Activated CD4-positive, alpha-beta T cell treated with anti-CD3 and anti-CD28 coated beads, Interleukin-10, Interleukin-2, amounts not matched to agents 100 ng/mL and 50 ng/mL, durations not matched to agents 16 hours and 8 hours (primary cell): ENCODE results near the gene UGT1A8.
A peak's percentile ranks its signal among the peaks of the same experiment; 100 is the strongest.

Source experiments
- DNase-seq: peaks from one replicate; pipeline ENCODE4 v3.0.0-alpha.2; 2020

The UGT1A8 gene

DNA sequence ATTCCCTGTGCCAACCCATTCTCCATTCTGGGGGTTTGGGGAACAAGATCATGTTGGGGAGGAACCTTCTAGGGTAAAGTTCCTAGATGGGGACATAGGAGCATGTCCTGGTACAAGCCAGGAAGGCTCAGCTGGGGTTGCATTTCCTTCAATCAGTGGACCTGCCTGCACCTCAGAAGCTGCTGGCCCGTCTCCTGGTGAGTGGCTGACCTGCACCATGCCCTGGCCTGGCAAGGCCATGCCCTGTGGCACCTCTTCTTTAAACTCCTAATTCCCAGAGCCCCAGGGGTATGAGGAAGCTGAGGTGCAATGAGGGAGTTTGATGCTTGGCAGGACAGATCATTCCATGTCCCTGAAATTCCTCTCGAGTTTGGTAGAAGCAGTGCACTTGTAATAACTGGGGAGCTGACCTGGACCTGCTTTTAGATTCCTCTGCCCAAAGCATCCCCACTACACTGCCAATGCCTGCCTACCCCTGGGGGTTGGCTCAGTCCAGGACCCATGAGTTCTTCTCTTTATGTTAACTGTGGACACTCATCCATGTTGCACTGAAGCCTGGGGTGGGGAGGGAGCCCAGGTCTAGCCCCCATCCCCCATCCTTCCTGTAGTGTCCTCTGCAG lies 186.0 kb downstream of the UGT1A8 start:
- no peak for DNase-seq

DNA sequence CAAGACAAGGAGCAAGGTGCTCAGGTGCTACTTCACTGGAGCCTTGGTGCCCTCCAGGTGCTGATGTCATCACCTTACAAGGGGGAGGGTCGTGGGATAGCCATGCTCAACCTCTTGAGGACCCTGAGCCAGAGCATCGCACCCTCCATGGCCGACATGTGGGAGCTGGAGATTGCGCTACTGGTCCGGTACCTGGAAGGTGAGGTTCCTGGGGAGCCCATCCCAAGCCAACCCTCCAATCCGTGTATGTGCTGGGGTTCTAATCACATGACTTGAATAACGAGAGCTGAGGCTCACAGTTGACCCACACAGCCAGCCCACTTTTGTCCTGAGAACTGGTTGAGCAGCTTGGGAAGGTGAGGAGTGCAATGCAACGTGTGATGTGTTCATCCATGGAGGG lies 186.6 kb downstream of the UGT1A8 start:
- no peak for DNase-seq

- no peak for DNase-seq
Observed at GRCh38 chr2:233807215-233807865, 189.9 kb downstream of the UGT1A8 start.

DNA sequence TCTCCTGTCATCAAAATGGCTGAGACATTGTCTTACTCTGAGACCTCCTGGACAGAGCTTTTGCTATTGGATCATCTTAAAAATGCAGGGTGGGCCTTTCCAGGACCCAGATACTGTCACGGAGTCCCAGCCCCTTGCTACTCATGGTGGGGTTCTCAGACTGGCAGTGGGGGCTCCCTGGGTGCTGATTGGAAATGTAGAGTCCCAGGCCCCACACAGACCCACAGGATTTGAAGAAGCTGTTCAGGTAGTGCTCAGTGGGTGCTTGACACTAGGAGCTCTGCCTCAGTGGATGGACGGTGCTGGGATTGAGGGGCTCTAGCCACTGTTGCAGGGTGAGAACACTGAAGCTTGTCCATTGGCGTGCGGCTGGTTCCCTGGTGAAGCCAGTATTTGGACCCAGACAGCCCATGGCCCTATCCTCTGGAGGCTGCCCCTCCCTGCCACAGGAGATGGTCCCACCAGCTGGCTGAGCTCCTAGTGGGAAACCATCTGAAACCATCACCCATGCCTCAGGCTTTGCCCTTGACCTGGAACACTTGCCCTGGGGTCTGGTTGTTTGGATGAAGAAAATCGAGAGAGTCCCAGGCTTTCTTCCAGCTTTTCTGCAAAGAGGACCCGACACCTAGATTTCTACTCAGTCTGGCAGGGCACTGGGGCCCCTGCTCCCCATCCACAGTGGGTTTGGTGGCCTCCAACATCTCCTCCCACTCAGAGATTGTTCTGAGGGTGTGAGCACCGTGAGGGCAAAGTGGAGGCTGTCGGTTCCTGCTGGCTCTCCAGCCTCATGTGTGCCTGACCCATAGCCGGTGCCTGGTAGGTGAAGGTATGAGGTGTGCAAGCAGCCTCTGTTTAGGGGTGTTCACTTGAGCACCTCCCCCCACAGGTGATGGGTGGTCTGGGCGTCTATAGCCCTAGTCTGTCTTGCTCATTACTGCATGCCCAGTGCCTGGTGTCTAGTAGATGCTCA lies 190.8 kb downstream of the UGT1A8 start:
- no peak for DNase-seq

- no peak for DNase-seq
Observed at GRCh38 chr2:233810385-233810784, 193.0 kb downstream of the UGT1A8 start.

DNA sequence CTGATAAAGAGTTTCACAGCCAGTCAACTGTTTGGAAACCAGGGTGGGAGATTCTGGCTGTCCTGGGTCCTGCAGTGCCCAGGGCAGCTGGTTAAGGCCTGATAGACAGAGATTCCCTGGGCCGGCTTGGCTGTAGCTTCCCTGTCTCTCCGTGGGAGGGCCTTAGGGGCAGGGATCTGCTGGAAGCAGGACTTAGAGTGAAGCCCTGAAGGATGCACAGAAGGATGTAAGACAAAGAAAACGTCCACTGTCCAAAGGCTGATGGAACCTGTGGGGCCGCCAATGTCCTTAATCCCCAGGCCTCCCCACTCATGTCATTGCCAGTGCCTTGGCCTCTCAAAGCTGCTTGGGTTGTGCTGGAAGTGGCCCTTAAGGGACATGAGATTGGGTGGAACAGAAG lies 193.7 kb downstream of the UGT1A8 start:
- DNase-seq, result no peak

- DNase-seq, result no peak
Observed at GRCh38 chr2:233811732-233812131, 194.3 kb downstream of the UGT1A8 start.

DNA sequence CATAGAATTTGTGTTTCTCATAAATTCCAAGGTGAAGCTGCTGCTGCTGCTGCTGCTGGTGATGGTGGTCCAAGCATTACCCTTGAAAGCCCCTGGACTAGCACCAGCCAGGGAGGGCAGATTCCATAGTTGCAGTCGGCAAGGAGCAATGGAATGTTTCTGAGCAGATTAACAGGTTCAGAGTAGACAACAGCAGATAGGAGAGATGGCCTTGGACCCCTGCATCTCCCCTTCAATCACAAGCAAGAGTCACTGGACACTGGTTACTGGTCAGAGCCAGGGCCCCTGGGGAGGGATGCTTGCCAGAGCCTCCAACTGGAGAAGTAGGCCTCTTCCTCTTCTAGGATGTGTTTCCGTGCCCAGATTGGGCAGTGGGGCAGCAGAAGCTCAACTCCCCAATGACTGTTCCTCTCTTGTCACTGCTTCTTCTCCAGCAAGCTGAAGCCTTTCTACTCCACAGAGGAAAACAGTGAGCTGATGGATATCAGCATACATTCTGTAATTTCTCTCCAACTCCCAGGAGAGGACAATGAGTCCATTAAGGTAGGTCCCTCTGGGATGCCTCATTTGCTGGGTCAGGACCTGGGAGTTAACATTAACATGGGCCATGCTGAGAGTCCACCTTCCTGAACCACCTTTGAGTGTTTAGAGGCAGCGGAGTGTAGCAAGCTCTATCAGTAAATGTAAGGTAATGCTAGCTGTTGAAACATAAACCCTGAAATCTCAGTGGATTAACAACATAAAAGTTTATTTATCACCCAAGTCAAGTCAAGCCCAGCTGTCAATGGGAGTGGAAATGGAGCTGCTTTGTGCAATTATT lies 196.0 kb downstream of the UGT1A8 start:
- DNase-seq, result no peak

DNA sequence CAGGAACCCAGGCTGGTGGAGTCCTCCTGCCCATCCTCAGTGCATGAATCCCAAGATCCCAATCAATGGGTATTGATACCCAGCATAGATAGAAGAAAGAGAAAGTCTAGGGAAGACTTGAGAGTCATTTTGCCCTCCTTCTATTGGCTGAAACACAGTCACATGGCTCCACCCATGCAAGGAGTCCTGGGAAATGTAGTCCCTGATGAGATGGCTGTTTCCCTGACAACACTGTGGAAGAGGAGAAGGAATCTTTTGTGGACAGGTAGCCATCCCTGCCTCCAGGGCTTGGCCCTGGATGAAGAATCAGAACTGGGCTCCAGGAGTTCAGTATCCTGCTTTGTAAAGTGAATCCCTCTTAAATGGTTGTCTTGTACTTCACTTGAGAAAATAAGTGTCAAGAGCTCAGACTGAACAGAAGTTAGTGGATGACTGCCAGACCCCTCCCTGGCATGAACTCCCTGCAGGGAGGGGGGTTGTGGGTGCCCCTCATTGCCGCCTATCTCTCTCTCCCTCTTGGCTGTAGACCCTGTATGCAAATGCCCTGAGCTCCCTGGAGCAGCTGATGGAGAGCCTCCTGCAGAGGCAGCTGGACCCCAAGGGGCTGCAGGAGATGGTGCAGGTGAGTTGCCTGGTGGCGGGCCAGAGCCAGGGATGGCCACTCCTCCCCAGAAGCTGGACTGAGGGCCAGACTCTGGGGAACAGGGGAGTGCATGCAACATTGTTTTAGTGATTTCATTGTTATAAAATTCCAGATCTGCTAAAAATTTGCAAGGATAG lies 196.8 kb downstream of the UGT1A8 start:
- peak; percentile 16 for DNase-seq

GRCh38 chr2:233815861-233816260 lies 198.4 kb downstream of the UGT1A8 start:
- no peak for DNase-seq

GRCh38 chr2:233816334-233816733 lies 198.9 kb downstream of the UGT1A8 start:
- DNase-seq, result no peak

DNA sequence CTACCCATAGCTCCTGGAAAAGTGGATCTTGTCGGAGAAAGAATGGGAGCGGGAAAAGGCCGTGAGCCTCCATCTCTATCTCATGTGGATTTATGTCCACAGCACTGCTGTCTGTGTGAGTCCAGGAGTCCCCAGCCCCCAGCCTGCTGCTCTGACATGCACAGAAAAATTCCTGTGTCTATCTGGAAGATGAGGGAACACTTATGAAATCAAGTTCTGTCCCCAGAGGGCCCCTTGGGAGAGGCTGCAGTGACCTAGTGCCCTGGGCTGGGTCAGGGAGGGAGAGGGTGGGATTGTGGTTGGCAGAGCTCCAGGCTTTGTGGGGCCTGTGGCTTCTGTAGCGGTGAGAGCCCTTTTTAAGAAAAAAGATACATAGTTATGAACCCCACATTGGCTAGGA lies 199.3 kb downstream of the UGT1A8 start:
- no peak for DNase-seq

DNA sequence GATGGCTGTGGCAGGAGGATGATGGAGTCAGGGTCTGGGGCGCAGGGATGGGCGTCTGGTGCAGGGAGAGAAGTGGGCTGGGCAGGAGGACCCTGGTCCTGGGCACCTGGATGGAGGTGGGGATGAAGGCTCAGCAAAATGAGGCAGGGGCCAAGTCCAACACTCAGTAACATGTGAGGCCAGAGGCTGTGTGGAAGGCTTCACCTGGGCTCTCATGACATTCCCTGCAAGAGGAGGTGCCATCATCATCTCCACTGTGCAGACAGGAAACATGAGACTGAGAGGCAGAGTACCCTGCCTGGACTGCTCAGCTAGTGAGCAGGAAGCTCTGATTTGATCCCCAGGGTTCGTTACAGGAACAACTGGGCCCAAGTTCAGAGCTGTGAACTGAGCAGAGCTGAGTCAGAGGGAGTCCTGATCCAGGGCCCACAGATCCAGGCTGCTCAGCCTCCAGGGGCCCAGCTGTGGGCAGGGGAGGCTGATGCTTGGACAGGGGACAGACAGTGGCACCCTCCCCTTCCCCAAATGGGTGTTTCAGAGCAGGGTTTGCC lies 200.0 kb downstream of the UGT1A8 start:
- DNase-seq, result no peak

DNA sequence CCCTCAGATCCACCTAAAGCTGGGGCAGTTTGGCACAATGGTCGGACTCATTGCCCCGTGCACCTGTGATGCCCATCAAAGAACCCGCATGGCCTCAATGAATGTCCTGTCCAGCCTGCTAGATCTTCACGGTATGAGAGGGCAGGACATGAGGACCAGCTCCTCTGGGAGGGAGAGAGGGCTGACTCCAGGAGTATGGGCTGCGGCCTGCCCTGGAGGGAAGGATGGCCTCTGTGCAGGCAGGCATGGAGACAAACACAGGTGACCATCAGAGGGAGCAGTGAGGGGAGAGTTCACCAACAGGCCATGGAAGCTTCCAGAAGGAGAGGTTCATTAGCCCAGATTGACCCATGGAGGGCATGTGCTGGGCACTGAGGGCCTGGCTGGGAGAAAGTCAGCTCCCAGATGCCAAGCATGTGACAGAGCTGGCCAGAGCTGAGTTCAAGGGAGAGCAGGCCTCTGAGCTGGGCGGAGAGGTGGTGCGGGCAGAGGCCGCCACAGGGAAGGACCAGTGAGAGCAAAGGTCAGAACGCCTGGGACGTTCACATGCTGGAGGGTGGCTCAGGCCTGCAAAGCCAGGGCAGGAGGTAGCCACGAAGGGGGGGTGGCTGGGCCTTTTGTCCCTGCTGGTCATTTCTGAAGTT lies 200.7 kb downstream of the UGT1A8 start:
- no peak for DNase-seq

- DNase-seq, result no peak
Observed at GRCh38 chr2:233818639-233819621, 201.5 kb downstream of the UGT1A8 start.

- DNase-seq, result no peak
Observed at GRCh38 chr2:233819884-233820773, 202.7 kb downstream of the UGT1A8 start.

GRCh38 chr2:233820774-233821105 lies 203.3 kb downstream of the UGT1A8 start:
- no peak for DNase-seq

GRCh38 chr2:233821196-233821595 lies 203.8 kb downstream of the UGT1A8 start:
- DNase-seq, result no peak

DNA sequence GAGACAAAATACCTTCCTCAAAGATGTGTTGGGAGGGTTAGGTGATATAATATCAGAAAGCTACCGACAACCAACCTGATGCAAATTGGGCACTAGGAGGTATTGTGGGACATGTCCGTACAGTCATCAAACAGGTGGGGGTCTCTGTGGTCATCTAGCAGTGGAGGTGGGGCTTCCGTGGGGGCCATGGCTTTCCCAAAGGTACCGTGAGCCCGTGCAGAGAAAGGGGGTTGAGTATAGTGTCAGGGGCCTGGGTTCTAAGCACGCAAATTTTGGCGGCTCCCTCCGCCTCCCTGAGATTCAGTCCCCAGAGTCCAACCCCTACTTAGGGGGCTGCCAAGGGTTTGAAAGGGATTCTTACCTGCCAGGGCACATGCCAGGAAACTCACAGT lies 204.3 kb downstream of the UGT1A8 start:
- DNase-seq, result no peak
